ENCODE results near the gene UBL3. TPM values are rescaled to one million over a fixed set of nuclear protein-coding genes. Genes with fewer than 3 reads are reported as not detected.

The UBL3 gene
- total RNA-seq, 1 experiment from 2014 or later: 10.7 TPM

GRCh38 chr13:29853131-29853530 is 2.7 kb upstream of the UBL3 start:
- Histone ChIP-seq H4K20me1 (ENCODE audit: insufficient read depth) (no peaks in the 10 kb centered on the region), H3K27ac (ENCODE audit: low read depth, low read length) (no peak overlapping the region), H3K27me3 (ENCODE audit: insufficient read depth, low read length) (no peaks in the 10 kb centered on the region), H3K4me2 (ENCODE audit: low read length) (no peak overlapping the region), H3K9me3 (ENCODE audit: control insufficient read depth in 1 of 2, insufficient read depth in 1 of 2, low read depth in 1 of 2, low read length in 2 of 2) (no peaks in the 10 kb centered on the region), H2AFZ (ENCODE audit: low read depth, low read length, poor library complexity, severe bottlenecking) (no peak overlapping the region), H3K9me2 (ENCODE audit: insufficient read depth) (no peaks in the 10 kb centered on the region), H3K4me3 (replicated peaks in 1 of 2; ENCODE audit: low read depth in 1 of 2, low read length in 2 of 2) (no peak overlapping the region), H3K79me2 (ENCODE audit: insufficient read depth, low read length) (0 out of 2 replicates have a peak, but pooled peaks cover 9% of the 10 kb centered on the region), H3K4me1 (ENCODE audit: control insufficient read depth in 1 of 2, insufficient read depth in 2 of 2, low read length in 2 of 2) (peaks cover 0 to 12% of the 10 kb centered on the region in 2 experiments; a peak in 3 of 4 replicates), H3K36me3 (ENCODE audit: control insufficient read depth in 1 of 2, insufficient read depth in 2 of 2, low read length in 2 of 2) (no peaks in the 10 kb centered on the region), H3K9ac (ENCODE audit: low read length) (no peak overlapping the region)
- ATAC-seq (no peak), DNase-seq (ENCODE audit: low read depth, low spot score) (no peak)
- TF ChIP-seq ELF1 (IDR thresholded peaks at IDR 0.05; ENCODE audit: borderline replicate concordance, low read depth): no peak
- TF ChIP-seq, protein P1, sequence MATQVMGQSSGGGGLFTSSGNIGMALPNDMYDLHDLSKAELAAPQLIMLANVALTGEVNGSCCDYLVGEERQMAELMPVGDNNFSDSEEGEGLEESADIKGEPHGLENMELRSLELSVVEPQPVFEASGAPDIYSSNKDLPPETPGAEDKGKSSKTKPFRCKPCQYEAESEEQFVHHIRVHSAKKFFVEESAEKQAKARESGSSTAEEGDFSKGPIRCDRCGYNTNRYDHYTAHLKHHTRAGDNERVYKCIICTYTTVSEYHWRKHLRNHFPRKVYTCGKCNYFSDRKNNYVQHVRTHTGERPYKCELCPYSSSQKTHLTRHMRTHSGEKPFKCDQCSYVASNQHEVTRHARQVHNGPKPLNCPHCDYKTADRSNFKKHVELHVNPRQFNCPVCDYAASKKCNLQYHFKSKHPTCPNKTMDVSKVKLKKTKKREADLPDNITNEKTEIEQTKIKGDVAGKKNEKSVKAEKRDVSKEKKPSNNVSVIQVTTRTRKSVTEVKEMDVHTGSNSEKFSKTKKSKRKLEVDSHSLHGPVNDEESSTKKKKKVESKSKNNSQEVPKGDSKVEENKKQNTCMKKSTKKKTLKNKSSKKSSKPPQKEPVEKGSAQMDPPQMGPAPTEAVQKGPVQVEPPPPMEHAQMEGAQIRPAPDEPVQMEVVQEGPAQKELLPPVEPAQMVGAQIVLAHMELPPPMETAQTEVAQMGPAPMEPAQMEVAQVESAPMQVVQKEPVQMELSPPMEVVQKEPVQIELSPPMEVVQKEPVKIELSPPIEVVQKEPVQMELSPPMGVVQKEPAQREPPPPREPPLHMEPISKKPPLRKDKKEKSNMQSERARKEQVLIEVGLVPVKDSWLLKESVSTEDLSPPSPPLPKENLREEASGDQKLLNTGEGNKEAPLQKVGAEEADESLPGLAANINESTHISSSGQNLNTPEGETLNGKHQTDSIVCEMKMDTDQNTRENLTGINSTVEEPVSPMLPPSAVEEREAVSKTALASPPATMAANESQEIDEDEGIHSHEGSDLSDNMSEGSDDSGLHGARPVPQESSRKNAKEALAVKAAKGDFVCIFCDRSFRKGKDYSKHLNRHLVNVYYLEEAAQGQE (IDR thresholded peaks at IDR 0.05; ENCODE audit: low read depth): no peak
- no peak for TF ChIP-seq EZH2phosphoT487 (IDR thresholded peaks at IDR 0.05; ENCODE audit: borderline replicate concordance)
- TF ChIP-seq CEBPB (IDR thresholded peaks at IDR 0.05; ENCODE audit: low read depth): no peak
- TF ChIP-seq ATF3 (IDR thresholded peaks at IDR 0.05): no peak
- no peak for TF ChIP-seq SRF (IDR thresholded peaks at IDR 0.05; ENCODE audit: low read depth)
- TF ChIP-seq ZNF274 (IDR thresholded peaks at IDR 0.05; ENCODE audit: low read depth, low read length): no peak
- TF ChIP-seq, protein P2, sequence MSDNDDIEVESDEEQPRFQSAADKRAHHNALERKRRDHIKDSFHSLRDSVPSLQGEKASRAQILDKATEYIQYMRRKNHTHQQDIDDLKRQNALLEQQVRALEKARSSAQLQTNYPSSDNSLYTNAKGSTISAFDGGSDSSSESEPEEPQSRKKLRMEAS (IDR thresholded peaks at IDR 0.05): no peak
- TF ChIP-seq SP1 (IDR thresholded peaks at IDR 0.05; ENCODE audit: low read depth): no peak
- no peak for TF ChIP-seq SIN3A (IDR thresholded peaks at IDR 0.05; ENCODE audit: low read depth)
- TF ChIP-seq CTCF (IDR thresholded peaks at IDR 0.05 in 2 of 3, conservative IDR thresholded peaks at IDR 0.05 in 1 of 3; ENCODE audit: borderline replicate concordance in 1 of 3, insufficient read depth in 1 of 3, low read depth in 2 of 3, low read length in 2 of 3): no peak
- TF ChIP-seq ZFX (IDR thresholded peaks at IDR 0.05): no peak
- TF ChIP-seq EZH2 (IDR thresholded peaks at IDR 0.05): no peak
- TF ChIP-seq POLR2AphosphoS5 (IDR thresholded peaks at IDR 0.05; ENCODE audit: low read depth, low read length): no peak
- TF ChIP-seq RAD21 (IDR thresholded peaks at IDR 0.05; ENCODE audit: low read depth): no peak
- RAD21 ChIA-PET (ENCODE audit: low non-redundant PET in 1 of 2, low total read pairs in 2 of 2, uncharacterized antibody in 2 of 2, unreplicated experiment in 2 of 2): no interaction called here
- POLR2A ChIA-PET: no interaction called here
- CTCF ChIA-PET: no interaction called here
- BruUV-seq (replicated peaks): no TSS peak
- intact Hi-C loops (cut with micrococcal nuclease): no loop called here
